HG03280 (cell line): ENCODE results near the gene PSMD4.
"Not testable (repeated sequence)": the region's sequence is repeated elsewhere in the genome, so short reads cannot be mapped to it uniquely, and the experiment has no call there.

Source experiments
- ATAC-seq: cut with Tn5 transposase; IDR thresholded peaks from one replicate; pipeline ENCODE4 v1.9.1; 2021; ENCODE audit warnings: mild to moderate bottlenecking, moderate library complexity; ENCODE audit not compliant: unreplicated experiment

PSMD4 gene

DNA sequence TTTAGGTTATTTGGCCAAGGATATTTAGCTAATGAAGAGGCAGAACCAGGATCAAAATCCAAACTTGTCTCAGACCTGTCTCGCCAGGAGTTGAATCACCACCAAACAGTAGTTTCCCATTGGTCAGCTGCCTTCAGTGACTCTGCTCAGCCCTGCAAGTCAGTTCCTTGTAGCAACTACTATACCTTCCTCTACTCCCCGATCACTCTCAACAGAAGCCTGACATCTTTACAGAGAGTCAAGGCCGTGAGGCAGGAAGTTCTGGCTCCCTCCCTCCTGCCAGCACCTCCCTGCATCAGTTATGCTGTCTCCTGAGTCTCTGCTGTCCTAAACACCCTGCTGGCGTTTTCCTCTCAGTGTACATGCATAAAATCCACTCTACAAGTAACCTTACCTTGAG lies 13.2 kb downstream of the PSMD4 start:
- ATAC-seq = no peak

- ATAC-seq = no peak
These were observed 19.5 kb downstream of the PSMD4 start for GRCh38 chr1:151273924-151274466.

GRCh38 chr1:151275341-151275740 lies 20.8 kb downstream of the PSMD4 start:
- not testable (repeated sequence) for ATAC-seq

GRCh38 chr1:151277249-151277648 lies 22.7 kb downstream of the PSMD4 start:
- no peak for ATAC-seq

DNA sequence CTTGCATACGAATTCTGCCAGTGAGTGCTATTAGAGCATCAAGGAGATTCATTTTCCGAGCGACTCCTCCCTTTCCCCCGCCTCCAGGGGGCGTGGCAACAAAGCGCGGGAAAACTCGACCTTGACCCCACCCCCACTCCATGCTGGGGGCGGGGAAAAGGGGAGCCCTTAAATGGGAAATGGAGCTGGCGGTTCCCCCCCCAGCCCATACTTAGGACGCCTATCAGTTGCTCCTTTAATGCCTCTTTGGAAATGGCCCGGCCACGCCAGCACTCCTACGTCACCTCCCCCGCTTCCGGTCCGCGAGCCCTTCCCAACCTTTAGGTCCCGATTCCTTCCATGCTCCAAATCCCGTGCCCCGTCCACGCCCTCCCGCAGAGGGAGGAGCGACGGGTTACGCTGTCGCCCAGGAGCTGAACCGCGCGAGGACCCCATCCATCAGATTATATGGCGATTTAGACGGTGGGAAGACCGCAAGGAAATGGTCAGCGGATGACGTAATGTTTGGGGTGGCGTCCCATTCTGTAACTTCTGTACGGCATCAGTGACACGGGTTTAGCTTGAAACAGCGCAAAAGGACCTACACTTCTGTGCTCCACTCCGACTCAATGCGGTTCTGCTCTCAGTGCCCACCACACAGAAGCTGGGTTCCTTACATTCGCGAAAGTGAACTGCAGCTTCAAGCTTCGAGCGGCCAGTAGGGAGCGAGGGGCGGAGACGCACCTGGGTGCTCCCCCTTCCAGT lies 26.9 kb downstream of the PSMD4 start:
- ATAC-seq = peak; percentile 40

GRCh38 chr1:151281969-151282882 lies 27.7 kb downstream of the PSMD4 start, which contains the start of gene ZNF687:
ZNF687 (plus strand) TSS chr1:151282299; CDS start chr1:151286292, 3,993 bp downstream.
- ATAC-seq = peak; percentile 86

- ATAC-seq = no peak
These were observed 28.6 kb downstream of the PSMD4 start for GRCh38 chr1:151282883-151283725.

GRCh38 chr1:151284013-151284577 lies 29.6 kb downstream of the PSMD4 start:
- ATAC-seq = no peak

DNA sequence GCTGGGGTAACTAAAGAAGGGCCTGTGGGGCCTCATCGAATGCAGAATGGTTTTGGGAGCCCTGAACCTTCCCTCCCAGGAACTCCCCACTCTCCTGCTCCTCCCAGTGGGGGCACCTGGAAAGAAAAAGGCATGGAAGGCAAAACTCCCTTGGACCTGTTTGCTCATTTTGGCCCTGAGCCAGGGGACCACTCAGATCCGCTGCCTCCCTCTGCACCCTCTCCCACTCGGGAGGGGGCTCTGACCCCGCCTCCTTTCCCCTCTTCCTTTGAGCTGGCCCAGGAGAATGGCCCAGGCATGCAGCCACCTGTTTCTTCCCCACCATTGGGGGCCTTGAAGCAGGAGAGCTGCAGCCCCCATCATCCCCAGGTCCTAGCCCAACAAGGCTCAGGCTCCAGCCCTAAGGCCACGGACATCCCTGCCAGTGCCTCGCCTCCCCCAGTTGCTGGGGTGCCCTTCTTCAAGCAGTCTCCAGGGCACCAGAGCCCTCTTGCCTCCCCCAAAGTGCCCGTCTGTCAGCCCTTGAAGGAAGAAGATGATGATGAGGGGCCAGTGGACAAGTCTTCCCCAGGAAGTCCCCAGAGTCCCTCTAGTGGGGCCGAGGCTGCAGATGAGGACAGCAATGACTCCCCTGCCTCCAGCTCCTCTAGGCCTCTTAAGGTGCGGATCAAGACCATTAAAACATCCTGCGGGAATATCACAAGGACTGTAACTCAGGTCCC lies 32.2 kb downstream of the PSMD4 start:
- ATAC-seq = no peak

DNA sequence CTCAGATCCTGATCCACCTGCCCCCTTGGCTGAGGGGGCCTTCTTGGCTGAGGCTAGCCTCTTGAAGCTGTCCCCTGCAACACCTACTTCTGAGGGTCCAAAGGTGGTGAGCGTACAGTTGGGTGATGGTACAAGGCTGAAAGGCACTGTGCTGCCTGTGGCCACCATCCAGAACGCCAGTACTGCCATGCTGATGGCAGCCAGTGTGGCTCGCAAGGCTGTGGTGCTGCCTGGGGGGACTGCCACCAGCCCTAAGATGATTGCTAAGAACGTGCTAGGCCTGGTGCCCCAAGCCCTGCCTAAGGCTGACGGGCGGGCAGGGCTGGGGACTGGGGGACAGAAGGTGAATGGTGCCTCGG lies 32.8 kb downstream of the PSMD4 start:
- ATAC-seq = no peak

- ATAC-seq = no peak
These were observed 33.4 kb downstream of the PSMD4 start for GRCh38 chr1:151287767-151288500.

GRCh38 chr1:151288502-151288901 lies 34.0 kb downstream of the PSMD4 start:
- ATAC-seq = no peak

- no peak for ATAC-seq
These were observed 34.8 kb downstream of the PSMD4 start for GRCh38 chr1:151289080-151289935.

DNA sequence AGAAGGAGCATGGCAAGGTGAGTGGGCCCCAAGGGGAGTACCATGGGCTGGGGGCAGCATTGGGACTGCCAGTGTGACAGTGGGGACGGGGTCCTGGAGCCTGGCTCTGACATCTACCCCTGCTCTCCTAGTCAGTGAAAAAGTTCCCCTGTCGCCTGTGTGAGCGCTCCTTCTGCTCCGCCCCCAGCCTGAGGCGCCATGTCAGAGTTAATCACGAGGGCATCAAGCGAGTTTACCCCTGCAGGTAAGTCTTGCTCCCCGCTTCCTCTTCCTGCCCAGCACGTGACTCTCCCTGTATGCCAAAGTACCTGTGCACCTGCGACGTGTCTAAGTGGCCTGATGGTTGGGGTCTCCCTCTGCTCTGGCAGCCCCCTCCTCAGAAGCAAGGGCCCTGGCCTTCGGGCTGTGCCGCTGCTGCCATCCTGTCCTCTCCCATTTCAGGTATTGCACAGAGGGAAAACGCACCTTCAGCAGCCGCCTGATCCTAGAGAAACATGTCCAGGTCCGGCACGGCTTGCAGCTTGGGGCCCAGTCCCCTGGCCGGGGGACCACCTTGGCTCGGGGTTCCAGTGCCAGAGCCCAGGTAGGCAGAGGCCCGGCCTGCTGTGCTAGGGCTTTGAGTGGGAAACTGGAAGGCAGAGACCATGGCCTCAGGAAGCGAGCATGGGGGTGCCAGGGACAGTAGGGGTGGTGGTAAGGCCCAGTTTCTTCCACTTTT lies 35.6 kb downstream of the PSMD4 start:
- no peak for ATAC-seq

DNA sequence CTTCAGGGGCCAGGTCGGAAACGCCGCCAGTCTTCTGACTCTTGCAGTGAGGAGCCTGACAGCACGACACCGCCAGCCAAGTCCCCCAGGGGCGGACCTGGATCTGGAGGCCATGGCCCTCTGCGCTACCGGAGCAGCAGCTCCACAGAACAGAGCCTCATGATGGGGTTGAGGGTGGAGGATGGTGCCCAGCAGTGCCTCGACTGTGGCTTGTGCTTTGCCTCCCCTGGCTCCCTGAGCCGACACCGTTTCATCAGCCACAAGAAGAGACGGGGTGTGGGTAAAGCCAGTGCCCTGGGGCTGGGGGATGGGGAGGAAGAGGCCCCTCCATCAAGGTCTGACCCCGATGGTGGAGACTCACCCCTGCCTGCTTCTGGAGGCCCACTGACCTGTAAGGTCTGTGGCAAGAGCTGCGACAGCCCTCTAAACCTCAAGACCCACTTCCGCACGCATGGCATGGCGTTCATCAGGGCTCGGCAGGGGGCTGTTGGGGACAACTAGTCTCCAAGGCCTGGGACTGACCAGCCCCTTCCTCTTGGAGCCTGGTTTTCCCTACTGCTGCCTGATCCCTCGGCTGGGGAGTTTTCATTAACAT lies 36.3 kb downstream of the PSMD4 start:
- no peak for ATAC-seq

GRCh38 chr1:151292207-151293030 lies 37.9 kb downstream of the PSMD4 start:
- ATAC-seq = no peak
